ENCODE measurements around the gene TBCB. TPM values are rescaled to one million over a fixed set of nuclear protein-coding genes. Genes with fewer than 3 reads are reported as not detected.

The TBCB gene
- total and polyA plus RNA-seq, 2 experiments from 2014 or later: 177 to 268 TPM

DNA sequence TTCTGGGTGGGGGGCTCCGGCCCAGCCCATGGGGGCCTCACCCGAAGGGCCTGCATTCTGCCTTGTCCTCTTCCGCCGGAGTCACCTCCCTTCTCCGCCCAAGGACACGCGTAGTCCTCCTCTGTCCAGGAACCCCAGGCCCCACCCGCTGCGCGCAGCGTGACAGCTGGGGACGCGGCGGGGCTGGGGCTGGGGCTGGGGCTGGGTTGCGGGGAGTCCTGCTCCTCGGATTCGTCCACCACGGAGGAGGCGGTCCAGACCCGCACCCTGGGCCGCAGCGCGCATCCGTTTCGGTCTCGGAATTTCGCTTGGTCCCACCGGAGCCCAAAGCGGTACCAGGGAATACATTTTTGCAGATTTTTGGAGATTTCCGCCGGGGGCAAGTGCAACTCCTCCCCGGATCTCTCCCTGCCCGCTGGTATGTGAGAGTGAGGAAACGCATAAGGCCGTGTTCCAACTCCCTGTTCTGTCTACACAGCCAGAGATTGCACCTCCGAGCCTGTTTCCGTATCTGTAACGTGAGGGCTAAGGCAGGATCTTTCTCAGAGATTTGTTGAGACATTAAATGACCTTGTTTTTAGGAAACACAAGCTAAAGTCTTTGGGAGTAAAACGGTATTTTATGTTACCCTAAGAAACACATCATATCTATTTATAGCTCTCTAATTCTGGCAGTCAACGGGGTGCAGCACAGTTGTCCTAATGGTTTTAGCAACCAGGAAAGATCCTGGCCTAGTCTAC is 37.3 kb downstream of the TBCB start, which contains the start of gene COX7A1:
COX7A1 (minus strand) TSS at position 96 of the 740 bp plus-strand sequence; CDS start at position 56, 40 bp downstream.
- TF ChIP-seq, protein P1, sequence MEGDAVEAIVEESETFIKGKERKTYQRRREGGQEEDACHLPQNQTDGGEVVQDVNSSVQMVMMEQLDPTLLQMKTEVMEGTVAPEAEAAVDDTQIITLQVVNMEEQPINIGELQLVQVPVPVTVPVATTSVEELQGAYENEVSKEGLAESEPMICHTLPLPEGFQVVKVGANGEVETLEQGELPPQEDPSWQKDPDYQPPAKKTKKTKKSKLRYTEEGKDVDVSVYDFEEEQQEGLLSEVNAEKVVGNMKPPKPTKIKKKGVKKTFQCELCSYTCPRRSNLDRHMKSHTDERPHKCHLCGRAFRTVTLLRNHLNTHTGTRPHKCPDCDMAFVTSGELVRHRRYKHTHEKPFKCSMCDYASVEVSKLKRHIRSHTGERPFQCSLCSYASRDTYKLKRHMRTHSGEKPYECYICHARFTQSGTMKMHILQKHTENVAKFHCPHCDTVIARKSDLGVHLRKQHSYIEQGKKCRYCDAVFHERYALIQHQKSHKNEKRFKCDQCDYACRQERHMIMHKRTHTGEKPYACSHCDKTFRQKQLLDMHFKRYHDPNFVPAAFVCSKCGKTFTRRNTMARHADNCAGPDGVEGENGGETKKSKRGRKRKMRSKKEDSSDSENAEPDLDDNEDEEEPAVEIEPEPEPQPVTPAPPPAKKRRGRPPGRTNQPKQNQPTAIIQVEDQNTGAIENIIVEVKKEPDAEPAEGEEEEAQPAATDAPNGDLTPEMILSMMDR (IDR thresholded peaks at IDR 0.05; ENCODE audit: low read depth, low read length): no peak
- peak in 1 of 2 donors; percentile 74 for DNase-seq (ENCODE audit: low read depth in 1 of 2, low spot score in 1 of 2)
- H3K9me3 ChIP-seq (ENCODE audit: low read depth): no peaks in the 10 kb centered on the region
- H3K27ac ChIP-seq: no peak within 1 kb of the TSS
- H3K36me3 ChIP-seq: peaks cover 13% of the 10 kb centered on the region
- H3K27me3 ChIP-seq: no peaks in the 10 kb centered on the region
- no peak within 1 kb of the TSS for H3K4me3 ChIP-seq
- H3K4me1 ChIP-seq (ENCODE audit: low read depth): no peaks in the 10 kb centered on the region

DNA sequence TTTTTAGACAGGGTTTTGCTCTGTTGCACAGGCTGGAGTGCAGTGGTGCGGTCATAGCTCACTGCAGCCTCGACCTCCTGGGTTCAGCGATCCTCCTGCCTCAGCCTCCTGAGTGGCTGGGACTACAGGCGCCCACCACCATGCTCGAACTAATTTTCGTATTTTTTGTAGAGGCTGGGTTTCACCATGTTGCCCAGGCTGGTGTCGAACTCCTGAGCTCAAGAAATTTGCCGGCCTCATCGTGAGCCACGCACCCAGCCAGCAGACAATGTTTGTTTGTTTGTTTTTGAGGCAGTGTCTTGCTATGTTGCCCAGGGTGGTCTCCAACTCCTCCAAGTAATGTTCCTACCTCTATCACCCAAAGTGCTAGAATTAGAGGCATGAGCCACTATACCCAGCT is 37.9 kb downstream of the TBCB start:
- no peaks in the 10 kb centered on the region for H3K27me3 ChIP-seq
- no peak overlapping the region for H3K27ac ChIP-seq
- no peaks in the 10 kb centered on the region for H3K4me1 ChIP-seq (ENCODE audit: low read depth)
- H3K36me3 ChIP-seq: peaks cover 10% of the 10 kb centered on the region
- TF ChIP-seq, protein P1 (IDR thresholded peaks at IDR 0.05; ENCODE audit: low read depth, low read length): no peak
- no peak overlapping the region for H3K4me3 ChIP-seq
- no peak for DNase-seq (ENCODE audit: low read depth in 1 of 2, low spot score in 1 of 2)
- H3K9me3 ChIP-seq (ENCODE audit: low read depth): no peaks in the 10 kb centered on the region

DNA sequence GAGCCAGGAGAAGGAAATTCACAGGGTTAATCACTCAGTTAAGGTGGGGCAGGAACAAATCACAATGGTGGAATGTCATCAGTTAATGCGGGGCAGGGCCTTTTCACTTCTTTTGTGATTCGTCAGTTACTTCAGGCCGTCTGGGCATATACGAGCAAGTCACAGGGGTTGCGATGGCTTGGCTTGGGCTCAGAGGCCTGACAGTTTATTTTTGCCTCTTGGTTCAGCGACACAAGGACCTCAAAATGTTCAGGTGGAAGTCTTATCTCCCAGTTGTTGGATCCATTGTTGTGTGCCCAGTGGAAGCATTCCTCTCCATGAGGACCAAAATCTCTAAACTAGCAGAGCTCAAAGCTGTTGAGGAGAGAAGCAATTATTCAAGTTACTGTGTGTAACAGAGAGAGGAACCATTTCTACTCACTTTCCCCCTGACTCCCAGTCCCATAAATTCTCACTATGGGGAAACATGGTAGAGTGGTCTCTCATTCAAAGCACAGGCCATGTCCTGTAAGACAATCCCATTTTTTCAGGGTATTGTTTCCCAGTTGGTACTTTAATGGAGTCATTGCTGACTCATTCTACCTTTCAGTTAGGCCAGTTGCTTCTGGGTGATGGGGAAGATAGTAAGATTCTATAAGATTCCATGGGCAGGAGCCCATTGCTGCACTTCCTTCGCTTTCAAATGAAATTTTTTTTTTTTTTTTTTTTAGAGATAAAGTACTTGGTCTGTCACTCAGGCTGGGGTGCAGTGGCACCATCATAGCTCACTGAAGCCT is 45.7 kb downstream of the TBCB start:
- DNase-seq (ENCODE audit: low read depth in 1 of 2, low spot score in 1 of 2): no peak
- Histone ChIP-seq H3K9me3 (ENCODE audit: low read depth) (no peaks in the 10 kb centered on the region), H3K27ac (no peak overlapping the region), H3K4me3 (no peak overlapping the region), H3K27me3 (no peaks in the 10 kb centered on the region), H3K4me1 (ENCODE audit: low read depth) (no peaks in the 10 kb centered on the region), H3K36me3 (no peaks in the 10 kb centered on the region)
- TF ChIP-seq, protein P1 (IDR thresholded peaks at IDR 0.05; ENCODE audit: low read depth, low read length): no peak

DNA sequence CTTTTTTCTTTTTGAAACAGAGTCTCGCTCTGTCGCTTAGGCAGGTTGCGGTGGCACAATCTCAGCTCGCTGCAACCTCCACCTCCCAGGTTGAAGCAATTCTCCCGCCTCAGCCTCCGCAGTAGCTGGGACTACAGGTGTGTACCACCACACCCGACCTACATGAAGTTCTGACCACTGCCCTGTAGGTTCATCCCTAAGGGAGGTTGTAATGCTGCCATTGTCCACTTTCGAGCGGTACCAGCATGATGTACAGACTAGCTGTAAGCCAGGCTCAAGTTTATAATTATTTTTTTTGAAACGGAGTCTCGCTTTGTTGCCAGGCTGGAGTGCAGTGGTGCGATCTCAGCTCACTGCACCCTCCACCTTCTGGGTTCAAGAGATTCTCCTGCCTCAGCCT is 48.5 kb downstream of the TBCB start:
- Histone ChIP-seq H3K36me3 (no peaks in the 10 kb centered on the region), H3K9me3 (ENCODE audit: low read depth) (no peaks in the 10 kb centered on the region), H3K4me1 (ENCODE audit: low read depth) (no peaks in the 10 kb centered on the region), H3K27me3 (no peaks in the 10 kb centered on the region), H3K4me3 (no peak overlapping the region), H3K27ac (no peak overlapping the region)
- DNase-seq (ENCODE audit: low read depth in 1 of 2, low spot score in 1 of 2): no peak
- TF ChIP-seq, protein P1 (IDR thresholded peaks at IDR 0.05; ENCODE audit: low read depth, low read length): no peak

DNA sequence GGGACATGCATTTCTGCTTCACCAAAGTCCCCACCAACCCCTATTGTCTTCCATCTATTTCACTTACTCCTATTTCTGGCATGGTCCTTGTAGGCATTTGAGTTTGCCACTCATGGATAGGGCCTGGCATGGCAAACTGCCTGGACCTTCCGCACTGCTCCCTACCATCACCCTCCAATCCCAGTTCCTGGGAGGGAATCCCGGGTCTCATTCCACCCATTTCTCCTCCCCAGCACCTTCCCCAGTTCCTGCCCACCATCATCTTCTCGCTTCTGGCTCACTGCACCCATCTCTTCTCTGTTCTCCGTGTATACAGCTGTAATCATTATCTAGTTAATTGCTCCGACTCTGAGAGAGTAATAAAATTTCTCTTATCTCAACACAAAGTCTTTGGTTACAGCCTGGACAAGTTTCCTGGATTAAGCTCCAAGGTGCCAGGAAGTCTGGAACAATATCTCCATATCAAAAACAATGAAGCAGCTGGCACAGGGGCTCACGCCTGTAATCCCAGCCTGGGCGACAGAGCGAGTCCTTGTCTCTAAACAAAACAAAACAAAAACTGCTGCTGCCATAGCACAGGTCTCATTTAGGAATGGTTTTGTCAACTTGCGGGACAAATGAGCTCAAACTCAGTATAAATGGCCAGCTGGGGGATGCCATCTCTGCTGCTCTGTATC is 54.0 kb downstream of the TBCB start:
- peak in 1 of 2 donors; percentile 13 for DNase-seq (ENCODE audit: low read depth in 1 of 2, low spot score in 1 of 2)
- Histone ChIP-seq H3K4me3 (no peak overlapping the region), H3K36me3 (no peaks in the 10 kb centered on the region), H3K4me1 (ENCODE audit: low read depth) (no peaks in the 10 kb centered on the region), H3K27ac (peak overlapping the region; percentile 48), H3K27me3 (no peaks in the 10 kb centered on the region), H3K9me3 (ENCODE audit: low read depth) (no peaks in the 10 kb centered on the region)
- TF ChIP-seq, protein P1 (IDR thresholded peaks at IDR 0.05; ENCODE audit: low read depth, low read length): no peak

Measured in cardiac muscle cell (in vitro differentiated cells and primary cell).